LNCaP clone FGC (cell line): Measurements from ENCODE around the gene CRACR2B.

Experiments used
- DNase-seq: peaks from one replicate; pipeline ENCODE4 v3.0.0-alpha.2; 2011; ENCODE audit warnings: low read depth
- H3K4me3 ChIP-seq: 2 replicates; pipeline ENCODE4 v1.5.1; 2011; ENCODE audit warnings: mild to moderate bottlenecking, low read depth, low read length, control low read depth
- CTCF ChIP-seq: IDR thresholded peaks from 2 replicates; pipeline ENCODE4 v1.5.1; 2012; ENCODE audit warnings: mild to moderate bottlenecking; ENCODE audit not compliant: control insufficient read depth, insufficient read depth; ENCODE audit errors: extremely low read depth

CRACR2B gene

GRCh38 chr11:827897-828192, at the start of gene CRACR2B:
TSS of gene CRACR2B (plus strand) at chr11:827919. CDS start at chr11:828608, 689 bp downstream.
- TF ChIP-seq CTCF = no peak
- peak within 1 kb of the TSS; percentile 61 for H3K4me3 ChIP-seq
- DNase-seq = no peak

GRCh38 chr11:778976-779954, 48.5 kb upstream of the CRACR2B start:
- no peak for DNase-seq
- no peak for TF ChIP-seq CTCF
- H3K4me3 ChIP-seq = no peak overlapping the region

GRCh38 chr11:779955-780532, 47.7 kb upstream of the CRACR2B start:
- TF ChIP-seq CTCF = no peak
- no peak for DNase-seq
- no peak overlapping the region for H3K4me3 ChIP-seq

- DNase-seq = no peak
- no peak for TF ChIP-seq CTCF
- no peak overlapping the region for H3K4me3 ChIP-seq
These were observed 45.2 kb upstream of the CRACR2B start for GRCh38 chr11:782264-783174.

GRCh38 chr11:783581-784015, 44.1 kb upstream of the CRACR2B start:
- peak; percentile 69 for DNase-seq
- no peak overlapping the region for H3K4me3 ChIP-seq
- peak; percentile 74 for TF ChIP-seq CTCF

- DNase-seq = no peak
- no peak overlapping the region for H3K4me3 ChIP-seq
- TF ChIP-seq CTCF = no peak
These were observed 41.3 kb upstream of the CRACR2B start for GRCh38 chr11:786235-787083.
